PC-3 (cell line): ENCODE data around the gene ALPK3.

Experiments
- EZH2 ChIP-seq: fragments of 300-600 bp; sonication (generic); IDR thresholded peaks from one replicate; pipeline ENCODE4 v1.6.1; 2017; ENCODE audit warnings: antibody characterized with exemption, mild to moderate bottlenecking, low read length; ENCODE audit not compliant: unreplicated experiment
- TF ChIP-seq, protein P1 (sequence below): fragments of 300-600 bp; sonication (generic); conservative IDR thresholded peaks from 2 replicates; pipeline ENCODE4 v1.5.1; 2017; ENCODE audit warnings: antibody characterized with exemption, low read depth, mild to moderate bottlenecking, low read length

- no peak for TF ChIP-seq EZH2
- TF ChIP-seq, protein P1, sequence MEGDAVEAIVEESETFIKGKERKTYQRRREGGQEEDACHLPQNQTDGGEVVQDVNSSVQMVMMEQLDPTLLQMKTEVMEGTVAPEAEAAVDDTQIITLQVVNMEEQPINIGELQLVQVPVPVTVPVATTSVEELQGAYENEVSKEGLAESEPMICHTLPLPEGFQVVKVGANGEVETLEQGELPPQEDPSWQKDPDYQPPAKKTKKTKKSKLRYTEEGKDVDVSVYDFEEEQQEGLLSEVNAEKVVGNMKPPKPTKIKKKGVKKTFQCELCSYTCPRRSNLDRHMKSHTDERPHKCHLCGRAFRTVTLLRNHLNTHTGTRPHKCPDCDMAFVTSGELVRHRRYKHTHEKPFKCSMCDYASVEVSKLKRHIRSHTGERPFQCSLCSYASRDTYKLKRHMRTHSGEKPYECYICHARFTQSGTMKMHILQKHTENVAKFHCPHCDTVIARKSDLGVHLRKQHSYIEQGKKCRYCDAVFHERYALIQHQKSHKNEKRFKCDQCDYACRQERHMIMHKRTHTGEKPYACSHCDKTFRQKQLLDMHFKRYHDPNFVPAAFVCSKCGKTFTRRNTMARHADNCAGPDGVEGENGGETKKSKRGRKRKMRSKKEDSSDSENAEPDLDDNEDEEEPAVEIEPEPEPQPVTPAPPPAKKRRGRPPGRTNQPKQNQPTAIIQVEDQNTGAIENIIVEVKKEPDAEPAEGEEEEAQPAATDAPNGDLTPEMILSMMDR: no peak
Observed at GRCh38 chr15:84861781-84862180, 44.6 kb downstream of the ALPK3 start.
